Stimulated activated CD8-positive, alpha-beta memory T cell treated with anti-CD3 and anti-CD28 coated beads, Interleukin-4, amount 100 ng/mL, for 1 hour (primary cell): ENCODE data around the gene PRDM16.
"Not testable (repeated sequence)": the region's sequence is repeated elsewhere in the genome, so short reads cannot be mapped to it uniquely, and the experiment has no call there.

Experiments
- DNase-seq, 2 donors: peaks; one replicate each; pipeline ENCODE4 v3.0.0-alpha.2; 2020; ENCODE audit warnings: low read depth in 2 of 2, low spot score in 1 of 2

PRDM16 gene

GRCh38 chr1:3080053-3080955 is 11.3 kb downstream of the PRDM16 start:
- DNase-seq: no peak

DNA sequence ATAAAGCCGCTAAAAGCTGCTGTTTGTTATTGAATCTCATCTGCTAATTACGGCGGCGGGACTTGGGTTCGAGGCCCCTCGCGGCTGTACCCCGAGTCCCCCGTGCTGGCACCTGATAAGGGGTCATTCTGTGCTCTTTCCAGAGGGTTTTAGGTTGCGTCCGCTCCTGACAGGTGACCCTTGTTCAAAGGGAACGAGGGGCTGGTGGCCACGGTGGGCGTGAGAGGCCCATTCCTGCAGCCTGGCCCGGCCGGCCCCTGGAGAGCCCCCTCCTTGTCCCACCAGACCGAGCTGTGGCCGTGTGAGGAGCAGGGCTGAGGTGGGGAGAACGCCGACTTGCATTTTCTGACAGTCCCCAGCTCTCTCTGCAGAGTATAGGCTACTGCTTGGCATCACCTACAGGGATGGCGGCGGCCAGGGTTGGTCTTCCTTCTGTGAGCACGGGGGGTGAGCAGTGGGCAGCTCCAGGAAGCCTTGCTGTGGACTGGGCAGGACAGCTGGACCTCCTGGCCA is 12.2 kb downstream of the PRDM16 start:
- no peak for DNase-seq

GRCh38 chr1:3082051-3082450 is 13.0 kb downstream of the PRDM16 start:
- no peak for DNase-seq

- no peak for DNase-seq
Measured at GRCh38 chr1:3082571-3083516, 13.8 kb downstream of the PRDM16 start.

DNA sequence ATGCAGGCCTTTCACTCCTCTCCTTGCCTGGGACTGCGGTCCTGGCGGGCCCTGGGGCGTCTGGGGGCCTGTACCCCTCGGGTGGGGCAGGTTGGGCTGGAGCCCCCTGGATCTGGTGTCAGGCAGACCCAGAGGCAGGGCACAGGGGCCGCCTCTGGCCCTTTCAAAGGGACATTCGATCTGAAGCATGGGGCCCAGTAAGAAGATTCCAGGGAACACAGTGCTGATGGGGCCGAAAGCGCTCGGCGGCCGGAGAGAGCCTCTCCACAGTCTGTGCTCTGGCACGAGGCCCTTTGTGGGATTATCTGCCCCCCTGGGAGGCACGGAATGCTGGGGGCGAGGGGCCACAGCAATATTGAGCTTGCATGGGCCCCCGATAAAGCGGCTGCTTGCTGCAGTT is 15.2 kb downstream of the PRDM16 start:
- no peak for DNase-seq

DNA sequence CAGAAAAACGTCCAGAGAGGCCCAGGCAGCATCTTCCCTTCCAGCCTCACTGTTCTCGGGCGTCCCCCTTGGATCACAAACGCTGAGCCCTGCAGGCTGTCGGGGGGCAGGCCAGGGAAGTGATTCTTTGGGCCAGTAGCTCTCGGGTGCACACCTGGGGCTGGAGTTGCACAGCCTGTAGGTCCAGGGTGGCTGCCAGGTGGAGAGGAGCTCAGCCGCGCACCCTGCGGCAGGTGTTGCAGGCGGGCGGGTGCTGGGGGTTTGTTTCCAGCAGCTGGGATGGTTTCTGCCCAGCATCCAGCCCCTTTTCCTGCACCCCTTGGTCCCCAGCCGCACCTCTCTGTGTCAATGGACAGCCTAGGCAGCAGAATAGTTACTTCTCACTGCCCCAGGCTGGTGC is 15.7 kb downstream of the PRDM16 start:
- DNase-seq: no peak

DNA sequence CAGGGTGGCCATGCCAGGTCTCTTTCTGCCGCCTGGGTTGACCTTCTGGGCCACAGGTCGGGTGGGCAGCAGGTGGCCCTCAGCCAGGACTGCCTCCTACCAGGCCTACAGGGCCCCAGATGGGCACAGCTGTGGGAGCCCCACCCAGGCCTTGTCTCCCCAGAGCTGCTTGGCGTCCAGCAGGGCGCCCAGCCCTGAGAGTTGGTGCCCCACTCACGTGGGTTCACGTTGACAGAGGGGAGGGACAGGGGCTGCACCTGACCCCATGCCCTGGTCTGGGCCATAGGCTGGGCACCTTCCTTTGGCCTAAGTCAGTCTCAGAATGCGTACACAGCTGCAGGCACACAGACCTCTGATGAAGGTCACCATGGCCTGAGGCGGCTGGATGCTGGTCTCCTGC is 16.7 kb downstream of the PRDM16 start:
- no peak for DNase-seq

DNA sequence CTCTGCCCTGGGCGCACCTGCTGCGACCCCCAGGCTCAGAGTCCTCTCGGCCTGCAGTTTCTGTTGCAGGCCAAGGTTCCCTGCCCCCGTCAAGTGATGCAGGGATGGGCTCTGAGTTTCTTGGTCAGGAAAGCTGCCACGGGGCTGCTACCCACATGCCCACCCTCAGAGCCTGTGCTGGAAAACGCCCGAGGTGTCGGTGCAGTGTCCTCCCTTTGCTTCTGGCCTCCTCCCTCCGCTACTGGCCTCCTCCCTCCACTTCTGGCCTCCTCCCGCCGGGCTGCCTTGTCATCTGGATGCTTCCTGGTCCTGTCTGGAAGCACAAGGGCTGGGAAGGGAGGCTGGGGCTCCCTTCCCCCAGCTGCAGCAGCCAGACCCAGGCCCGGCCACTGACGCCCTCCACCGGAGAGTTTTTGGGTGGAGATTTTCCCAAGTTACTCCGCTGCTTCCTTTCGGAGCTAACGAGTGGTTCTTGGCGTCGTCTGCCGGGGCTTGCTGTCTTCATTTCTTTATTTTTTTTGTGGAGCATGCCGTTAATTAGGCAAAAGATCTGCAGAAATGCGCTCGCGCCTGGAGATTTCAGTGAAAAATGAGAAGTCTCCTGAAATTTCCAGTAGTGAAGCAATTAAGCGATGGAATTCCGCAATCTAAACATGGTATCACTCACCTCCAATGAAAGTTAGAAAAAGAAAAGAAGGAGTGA is 17.4 kb downstream of the PRDM16 start:
- DNase-seq: no peak

- no peak for DNase-seq
Measured at GRCh38 chr1:3087049-3087448, 18.0 kb downstream of the PRDM16 start.

- DNase-seq: not testable (repeated sequence)
Measured at GRCh38 chr1:3087946-3088668, 19.1 kb downstream of the PRDM16 start.

DNA sequence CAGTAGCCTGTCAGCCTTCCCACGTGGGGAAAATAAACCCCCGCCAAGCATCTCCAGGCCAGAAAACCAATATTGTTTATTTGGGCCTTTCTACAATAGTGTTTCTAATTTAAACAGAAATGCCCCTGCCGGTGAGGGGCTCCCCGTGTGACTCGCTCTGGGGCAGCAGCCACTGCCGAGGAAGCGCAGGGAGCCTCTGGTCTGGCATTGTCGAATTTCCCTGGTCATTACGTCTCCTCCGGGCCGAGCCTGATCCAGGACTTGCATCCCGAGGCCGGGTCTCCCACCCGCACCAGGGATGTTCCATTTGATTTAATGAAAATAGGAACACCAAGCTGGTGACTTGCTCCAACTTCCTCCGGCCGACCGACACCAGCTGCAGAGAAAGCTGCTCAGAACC is 20.5 kb downstream of the PRDM16 start:
- no peak for DNase-seq

- no peak for DNase-seq
Measured at GRCh38 chr1:3091334-3091733, 22.3 kb downstream of the PRDM16 start.

GRCh38 chr1:3092530-3092929 is 23.5 kb downstream of the PRDM16 start:
- DNase-seq: no peak

GRCh38 chr1:3093898-3094626 is 25.1 kb downstream of the PRDM16 start:
- DNase-seq: no peak

DNA sequence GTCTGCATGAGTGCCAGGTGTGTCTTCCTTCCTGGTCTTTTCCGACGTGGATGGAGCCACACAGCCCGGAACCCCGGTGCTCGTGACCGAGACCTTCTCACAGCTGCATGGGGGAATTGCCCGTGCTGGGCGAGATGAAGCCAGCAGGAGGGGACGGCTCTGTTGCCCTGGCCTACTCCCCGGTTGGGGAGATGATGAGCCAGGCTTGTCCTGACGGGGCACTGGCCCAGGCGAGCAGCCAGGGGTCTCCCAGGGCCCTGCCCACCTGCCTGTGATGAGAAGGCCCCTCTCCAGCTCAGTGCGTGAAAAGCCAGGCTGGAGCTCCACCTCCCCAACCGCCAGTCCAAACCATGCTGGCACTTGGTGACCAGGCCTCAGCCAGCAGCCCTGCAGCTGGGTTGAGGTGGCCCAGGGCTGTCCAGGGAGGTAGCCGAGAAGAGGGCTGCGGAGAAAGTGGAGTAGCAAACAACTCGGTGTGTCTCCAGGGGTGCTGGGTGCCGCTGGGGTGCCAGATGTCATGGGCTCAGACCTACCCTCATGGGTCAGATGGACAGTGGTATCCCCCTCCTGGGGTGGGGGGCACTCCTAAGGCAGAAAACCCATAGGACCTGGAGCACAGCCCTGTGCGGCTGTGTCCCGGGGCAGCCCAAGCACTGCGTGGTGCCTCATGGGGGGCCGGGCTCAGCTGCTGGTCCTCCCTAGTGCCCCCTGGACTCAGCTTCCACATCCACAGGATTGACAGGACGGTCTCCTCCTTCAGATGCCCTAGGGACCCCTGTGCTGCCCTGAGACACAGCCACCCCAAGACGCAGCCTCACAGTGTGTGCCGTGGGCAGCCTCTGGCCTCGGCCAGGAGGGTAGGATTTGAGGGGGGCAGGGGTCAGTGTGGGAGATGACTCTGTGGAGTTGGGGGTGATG is 26.1 kb downstream of the PRDM16 start:
- DNase-seq: no peak

DNA sequence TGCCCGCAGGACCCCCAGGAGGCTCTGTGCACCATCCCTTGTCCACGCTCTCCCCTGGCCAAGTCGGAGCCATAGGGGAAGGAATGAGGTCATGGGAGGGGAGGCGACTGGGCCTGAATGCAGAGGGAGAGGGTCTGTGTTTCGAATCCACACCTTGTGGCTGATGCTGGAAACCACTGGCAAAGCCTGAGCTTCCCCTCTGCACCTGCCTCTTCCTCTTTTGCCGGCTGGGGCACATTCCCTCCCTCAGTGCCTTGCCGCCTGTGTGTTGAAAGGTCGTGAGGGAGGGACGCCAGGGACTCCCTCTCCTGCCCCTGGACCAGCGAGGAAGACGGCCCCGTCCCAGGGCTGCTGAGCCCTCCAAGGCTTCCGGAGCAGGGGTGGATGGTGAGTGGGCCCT is 27.3 kb downstream of the PRDM16 start:
- DNase-seq: no peak

DNA sequence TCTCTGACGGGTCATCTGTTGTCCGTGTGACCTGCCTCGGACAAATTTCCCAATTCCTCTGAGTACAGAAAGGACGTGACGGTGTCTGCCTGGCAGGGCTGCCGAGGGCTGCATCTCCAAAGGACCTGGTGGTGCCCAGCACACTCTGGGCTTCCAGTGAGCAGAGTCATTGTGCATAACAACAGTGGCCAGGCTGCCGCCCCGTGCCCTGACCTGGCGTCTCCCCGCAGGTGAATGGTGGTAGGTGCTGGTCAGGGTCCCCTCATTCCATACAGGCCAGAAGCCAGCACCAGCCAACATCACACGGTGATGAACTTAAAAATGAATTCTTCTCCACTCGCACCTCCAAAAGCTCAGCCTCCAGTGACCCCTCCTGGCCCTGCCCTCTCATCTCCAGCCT is 28.2 kb downstream of the PRDM16 start:
- no peak for DNase-seq

GRCh38 chr1:3097861-3098260 is 28.9 kb downstream of the PRDM16 start:
- DNase-seq: no peak

DNA sequence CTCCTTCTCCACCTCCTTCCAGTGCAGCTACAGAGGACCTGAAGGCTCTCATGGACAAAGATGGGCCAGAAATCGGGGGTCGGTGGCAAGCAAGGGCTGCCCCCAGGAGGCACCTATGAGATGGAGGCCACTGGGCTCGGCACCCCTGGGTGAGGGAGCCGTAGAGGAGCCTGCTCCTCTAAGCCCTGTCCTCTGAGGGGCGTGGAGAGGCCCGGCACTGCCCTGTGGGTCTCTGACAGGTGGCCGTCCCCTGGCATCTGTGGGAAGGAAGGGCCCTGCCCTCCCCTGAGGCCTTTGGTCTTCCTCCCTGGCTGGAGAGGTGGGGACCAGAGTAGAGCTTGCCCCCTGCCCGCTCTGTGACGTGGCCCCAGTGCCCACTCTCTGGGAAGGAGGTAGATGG is 30.9 kb downstream of the PRDM16 start:
- no peak for DNase-seq
